HFFc6 (cell line): Measurements from ENCODE around the gene ETFDH. TPM values are rescaled to one million over a fixed set of nuclear protein-coding genes. Genes with fewer than 3 reads are reported as not detected.

Experiments used
- DNase-seq: peaks from one replicate; pipeline ENCODE4 v3.0.0-alpha.2; 2018
- H3K27ac Mint-ChIP-seq: 2 replicates; pipeline ENCODE4 v1.8.0; 2020; ENCODE audit warnings: mild to moderate bottlenecking, mixed read lengths
- H3K27me3 Mint-ChIP-seq: 2 replicates; pipeline ENCODE4 v1.8.0; 2021; ENCODE audit warnings: mild to moderate bottlenecking, moderate library complexity, mixed read lengths; ENCODE audit not compliant: insufficient read depth
- H3K36me3 Mint-ChIP-seq: 2 replicates; pipeline ENCODE4 v1.8.0; 2021; ENCODE audit warnings: low read depth, mixed read lengths
- H3K4me1 Mint-ChIP-seq: 2 replicates; pipeline ENCODE4 v1.8.0; 2020; ENCODE audit warnings: low read depth, mixed read lengths
- H3K4me3 Mint-ChIP-seq: 2 replicates; pipeline ENCODE4 v1.8.0; 2020; ENCODE audit warnings: mild to moderate bottlenecking, moderate library complexity, mixed read lengths
- H3K9me3 Mint-ChIP-seq: 2 replicates; pipeline ENCODE4 v1.8.0; 2020; ENCODE audit warnings: mild to moderate bottlenecking, mixed read lengths
- CTCF ChIP-seq: fragments of 200-600 bp; sonication (generic); IDR thresholded peaks from 2 replicates; pipeline ENCODE4 v1.5.0; 2021; ENCODE audit warnings: antibody characterized with exemption, mild to moderate bottlenecking
- total RNA-seq, 6 experiments: library from RNA; stranded (reverse); fragmentation: NEBNext Ultra II Directional; extraction: Animal tissue kit (Norgen Biotek cat#: 25700); gene quantifications; 2 replicates in 1 of 6; 3 replicates in 5 of 6; pipeline ENCODE4 v1.2.3, GENCODE V29; 2021

ETFDH gene
- total RNA-seq, 6 experiments from 2014 or later: 18.3 to 23.3 (median 21.8) TPM

DNA sequence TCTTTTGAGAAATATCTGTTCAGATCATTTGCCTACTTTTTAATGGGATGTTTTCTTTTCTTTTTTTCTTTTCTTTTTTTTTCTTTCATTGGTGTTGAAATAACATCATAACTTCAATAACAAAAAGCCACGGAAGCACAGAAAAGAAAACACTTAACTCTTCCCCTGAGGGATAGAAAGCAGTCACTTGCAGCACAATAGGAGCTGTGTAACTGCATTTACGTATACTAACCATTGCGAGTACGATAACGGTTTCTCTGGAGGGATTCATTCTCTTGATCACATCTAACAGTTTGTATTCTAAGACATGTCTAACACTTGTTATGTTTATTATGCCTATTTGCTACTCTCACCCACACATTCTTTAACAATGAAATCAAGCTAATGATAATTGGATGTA, 27.7 kb upstream of the ETFDH start:
- Mint-ChIP-seq H3K27me3 (peaks cover 12% of the 10 kb centered on the region), H3K9me3 (no peaks in the 10 kb centered on the region), H3K27ac (no peak overlapping the region), H3K4me1 (no peaks in the 10 kb centered on the region), H3K36me3 (no peaks in the 10 kb centered on the region), H3K4me3 (no peak overlapping the region)
- TF ChIP-seq CTCF: no peak
- DNase-seq: no peak

DNA sequence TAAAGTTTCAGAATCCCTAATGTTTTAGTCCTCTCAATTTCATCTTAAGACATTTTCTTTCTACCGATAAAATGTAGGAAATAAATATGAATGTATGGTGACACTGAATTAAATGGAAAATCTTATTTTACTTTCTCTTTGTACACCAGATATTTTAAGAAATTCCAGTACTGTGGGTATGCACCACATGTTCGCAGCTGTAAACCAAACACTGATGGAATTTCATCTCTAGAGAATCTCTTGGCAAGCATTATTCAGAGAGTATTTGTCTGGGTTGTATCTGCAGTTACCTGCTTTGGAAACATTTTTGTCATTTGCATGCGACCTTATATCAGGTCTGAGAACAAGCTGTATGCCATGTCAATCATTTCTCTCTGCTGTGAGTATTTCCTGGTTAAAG, 27.3 kb upstream of the ETFDH start:
- Mint-ChIP-seq H3K4me1 (no peaks in the 10 kb centered on the region), H3K36me3 (no peaks in the 10 kb centered on the region), H3K4me3 (no peak overlapping the region), H3K9me3 (no peaks in the 10 kb centered on the region), H3K27ac (no peak overlapping the region), H3K27me3 (peaks cover 10% of the 10 kb centered on the region)
- TF ChIP-seq CTCF: no peak
- no peak for DNase-seq

DNA sequence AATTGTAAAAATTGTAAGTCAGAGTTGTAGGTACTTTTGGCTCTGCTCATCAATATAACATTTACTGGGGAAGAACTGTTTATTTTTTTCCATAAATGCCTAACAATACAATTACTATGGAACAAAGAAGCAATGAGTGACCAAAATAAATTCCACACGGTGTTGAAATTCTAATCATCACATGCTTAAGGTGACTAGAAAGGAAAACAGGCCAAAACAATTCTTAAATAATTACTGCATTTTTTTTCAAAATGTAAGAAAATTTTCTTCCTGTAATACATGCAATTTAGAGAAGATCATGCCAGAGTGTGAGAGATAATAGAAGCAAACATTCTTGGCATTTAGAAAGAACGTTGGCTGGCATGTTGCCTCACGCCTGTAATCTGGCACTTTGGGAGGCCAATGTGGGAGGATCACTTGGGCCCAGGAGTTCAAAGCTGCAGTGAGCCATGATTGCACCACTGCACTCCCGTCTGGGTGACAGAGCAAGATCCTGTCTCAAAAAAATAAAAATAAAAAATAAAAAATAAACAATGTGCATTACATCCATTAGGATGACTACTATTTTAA, 22.9 kb upstream of the ETFDH start:
- no peak overlapping the region for H3K27ac Mint-ChIP-seq
- no peak overlapping the region for H3K4me3 Mint-ChIP-seq
- no peak for TF ChIP-seq CTCF
- no peaks in the 10 kb centered on the region for H3K36me3 Mint-ChIP-seq
- peaks cover 8% of the 10 kb centered on the region; the same call in 1 of the 2 replicates for H3K4me1 Mint-ChIP-seq
- no peak for DNase-seq
- peaks cover 6% of the 10 kb centered on the region; the same call in 1 of the 2 replicates for H3K27me3 Mint-ChIP-seq
- H3K9me3 Mint-ChIP-seq: no peaks in the 10 kb centered on the region

DNA sequence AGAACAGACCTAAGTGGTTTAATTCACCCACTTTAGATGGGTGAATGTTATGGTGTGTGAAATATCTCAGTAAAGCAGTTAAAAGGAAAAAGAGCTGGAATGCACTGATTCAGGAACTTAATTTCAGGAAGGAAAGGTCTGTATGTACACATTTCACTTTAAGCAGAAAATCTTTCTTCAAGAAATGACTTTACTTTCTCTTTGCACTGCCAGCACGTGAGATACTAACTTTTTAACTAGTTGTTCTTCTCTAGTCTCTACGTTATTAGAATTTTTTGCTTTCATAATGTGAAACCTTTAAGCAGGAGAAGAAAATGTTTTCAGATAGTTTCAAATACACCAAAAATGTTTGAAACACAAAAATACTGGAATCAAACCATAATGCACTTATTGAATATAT, 19.2 kb upstream of the ETFDH start:
- Mint-ChIP-seq H3K36me3 (no peaks in the 10 kb centered on the region; the same call in 1 of the 2 replicates), H3K4me3 (peak overlapping the region; percentile 74), H3K27ac (no peak overlapping the region), H3K4me1 (peaks cover 12% of the 10 kb centered on the region; the same call in 1 of the 2 replicates), H3K9me3 (no peaks in the 10 kb centered on the region), H3K27me3 (peaks cover 3% of the 10 kb centered on the region; the same call in 1 of the 2 replicates)
- no peak for TF ChIP-seq CTCF
- no peak for DNase-seq

DNA sequence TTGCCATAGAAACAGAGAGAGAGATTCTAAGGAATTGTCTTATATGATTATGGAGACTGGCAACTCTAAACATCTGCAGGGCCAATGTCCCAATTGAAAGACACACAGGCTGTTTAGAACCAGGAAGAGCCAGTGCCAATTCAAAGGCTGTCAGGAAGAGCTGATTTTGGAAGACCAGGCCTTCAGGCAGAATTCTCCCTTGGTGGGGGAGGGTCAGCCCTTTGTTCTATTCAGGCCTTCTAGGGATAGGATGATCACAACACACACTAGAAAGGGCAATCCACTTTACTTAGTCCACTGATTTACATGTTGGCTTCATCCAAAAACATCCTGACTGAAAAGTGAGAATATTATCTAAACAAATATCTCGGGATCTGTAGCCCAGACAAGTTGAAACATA, 15.7 kb upstream of the ETFDH start:
- Mint-ChIP-seq H3K27ac (no peak overlapping the region), H3K4me1 (peaks cover 12% of the 10 kb centered on the region; the same call in 1 of the 2 replicates)

More for the DNA sequence above, 15.7 kb upstream of the ETFDH start:
- no peak for DNase-seq
- Mint-ChIP-seq H3K27me3 (peaks cover 16% of the 10 kb centered on the region), H3K4me3 (no peak overlapping the region), H3K9me3 (no peaks in the 10 kb centered on the region), H3K36me3 (no peaks in the 10 kb centered on the region; the same call in 1 of the 2 replicates)
- no peak for TF ChIP-seq CTCF
